H9 (cell line): ENCODE data around the gene SRD5A2. TPM values are rescaled to one million over a fixed set of nuclear protein-coding genes. Genes with fewer than 3 reads are reported as not detected.

Experiments
- DNase-seq: peaks from one replicate; pipeline ENCODE4 v3.0.0-alpha.2; 2017
- H2AFZ ChIP-seq: one replicate; pipeline ENCODE4 v1.6.1; 2013; ENCODE audit warnings: mild to moderate bottlenecking, low read length, control low read depth, moderate library complexity
- H2AK5ac ChIP-seq: 2 replicates; pipeline ENCODE4 v1.6.1; 2013; ENCODE audit warnings: low read length, control low read depth, mixed read lengths; ENCODE audit not compliant: insufficient read length
- H2BK120ac ChIP-seq: one replicate; pipeline ENCODE4 v1.6.1; 2013; ENCODE audit warnings: low read depth, mild to moderate bottlenecking, low read length, control low read depth, inconsistent platforms; ENCODE audit not compliant: poor library complexity, severe bottlenecking
- H2BK12ac ChIP-seq: 2 replicates; pipeline ENCODE4 v1.6.1; 2013; ENCODE audit warnings: low read length, control low read depth, mixed read lengths, low read depth; ENCODE audit not compliant: insufficient read length
- H2BK15ac ChIP-seq: 2 replicates; pipeline ENCODE4 v1.6.1; 2013; ENCODE audit warnings: low read depth, low read length, control low read depth
- H2BK20ac ChIP-seq: one replicate; pipeline ENCODE4 v1.6.1; 2013; ENCODE audit warnings: low read depth, mild to moderate bottlenecking, low read length, control low read depth, inconsistent platforms; ENCODE audit not compliant: poor library complexity, severe bottlenecking
- H2BK5ac ChIP-seq: 2 replicates; pipeline ENCODE4 v1.6.1; 2013; ENCODE audit warnings: low read length, control low read depth, mixed read lengths; ENCODE audit not compliant: insufficient read length
- H3K14ac ChIP-seq: 2 replicates; pipeline ENCODE4 v1.6.1; 2013; ENCODE audit warnings: low read length, control low read depth; ENCODE audit not compliant: insufficient read depth
- H3K18ac ChIP-seq: 2 replicates; pipeline ENCODE4 v1.6.1; 2013; ENCODE audit warnings: low read depth, mild to moderate bottlenecking, mixed read lengths, low read length, control low read depth; ENCODE audit not compliant: insufficient read length
- H3K23ac ChIP-seq: 2 replicates; pipeline ENCODE4 v1.6.1; 2013; ENCODE audit warnings: low read length, control low read depth, mixed read lengths, low read depth; ENCODE audit not compliant: insufficient read length
- H3K23me2 ChIP-seq: 2 replicates; pipeline ENCODE4 v1.6.1; 2013; ENCODE audit warnings: low read depth, mild to moderate bottlenecking, mixed read lengths, low read length, control low read depth; ENCODE audit not compliant: insufficient read length, poor library complexity, severe bottlenecking
- H3K27ac ChIP-seq: 2 replicates; pipeline ENCODE4 v1.5.1; 2013; ENCODE audit warnings: low read length, control low read depth, mixed read lengths, low read depth; ENCODE audit not compliant: insufficient read length
- H3K27me3 ChIP-seq: 2 replicates; pipeline ENCODE4 v1.6.1; 2013; ENCODE audit warnings: low read length, control low read depth, inconsistent platforms; ENCODE audit not compliant: insufficient read depth
- H3K4ac ChIP-seq: 2 replicates; pipeline ENCODE4 v1.6.1; 2013; ENCODE audit warnings: low read depth, mild to moderate bottlenecking, control low read depth, inconsistent platforms, low read length, moderate library complexity
- H3K4me1 ChIP-seq: 2 replicates; pipeline ENCODE4 v1.6.1; 2013; ENCODE audit warnings: low read length, control low read depth, inconsistent platforms; ENCODE audit not compliant: insufficient read depth
- H3K4me2 ChIP-seq: 2 replicates; pipeline ENCODE4 v1.6.1; 2013; ENCODE audit warnings: low read length, control low read depth, mixed read lengths; ENCODE audit not compliant: insufficient read length, insufficient read depth
- H3K56ac ChIP-seq: 2 replicates; pipeline ENCODE4 v1.6.1; 2013; ENCODE audit warnings: low read depth, mild to moderate bottlenecking, mixed read lengths, low read length, control low read depth; ENCODE audit not compliant: insufficient read length
- H3K79me1 ChIP-seq: 2 replicates; pipeline ENCODE4 v1.6.1; 2013; ENCODE audit warnings: low read depth, mild to moderate bottlenecking, moderate library complexity, low read length, control low read depth, inconsistent platforms; ENCODE audit not compliant: insufficient read depth, poor library complexity, severe bottlenecking
- H3K79me2 ChIP-seq: 2 replicates; pipeline ENCODE4 v1.6.1; 2013; ENCODE audit warnings: low read length, control low read depth, inconsistent platforms; ENCODE audit not compliant: insufficient read depth
- H3K9ac ChIP-seq: 2 replicates; pipeline ENCODE4 v1.6.1; 2013; ENCODE audit warnings: low read length, control low read depth, mixed read lengths; ENCODE audit not compliant: insufficient read length; ENCODE audit errors: extremely low read depth
- H3K9me3 ChIP-seq: one replicate; pipeline ENCODE4 v1.6.1; 2013; ENCODE audit warnings: low read depth, low read length, inconsistent platforms; ENCODE audit not compliant: control insufficient read depth
- H3T11ph ChIP-seq: one replicate; pipeline ENCODE4 v1.6.1; 2013; ENCODE audit warnings: mild to moderate bottlenecking, low read length, control low read depth, inconsistent platforms
- H4K20me1 ChIP-seq: one replicate; pipeline ENCODE4 v1.6.1; 2013; ENCODE audit not compliant: control insufficient read depth, insufficient read length, insufficient read depth
- H4K5ac ChIP-seq: 2 replicates; pipeline ENCODE4 v1.6.1; 2013; ENCODE audit warnings: low read depth, mild to moderate bottlenecking, mixed read lengths, low read length, control low read depth; ENCODE audit not compliant: insufficient read length
- H4K8ac ChIP-seq: replicated peaks from 2 replicates; pipeline ENCODE4 v1.6.1; 2013; ENCODE audit warnings: low read length, control low read depth, mixed read lengths, low read depth; ENCODE audit not compliant: insufficient read length
- H4K91ac ChIP-seq: 2 replicates; pipeline ENCODE4 v1.6.1; 2013; ENCODE audit warnings: low read depth, mild to moderate bottlenecking, moderate library complexity, mixed read lengths, low read length, control low read depth; ENCODE audit not compliant: insufficient read length
- H3K27ac Mint-ChIP-seq, 3 experiments: 2 replicates in 2 of 3; 3 replicates in 1 of 3; pipeline ENCODE4 v1.8.0; 2020 to 2021; ENCODE audit warnings: mixed read lengths in 3 of 3, mild to moderate bottlenecking in 1 of 3, moderate library complexity in 1 of 3
- H3K27me3 Mint-ChIP-seq: 2 replicates; pipeline ENCODE4 v1.8.0; 2021; ENCODE audit warnings: low read depth, mild to moderate bottlenecking, moderate library complexity, mixed read lengths
- H3K36me3 Mint-ChIP-seq, 3 experiments: 2 replicates in 2 of 3; 3 replicates in 1 of 3; pipeline ENCODE4 v1.8.0; 2020 to 2021; ENCODE audit warnings: low read depth in 3 of 3, mixed read lengths in 3 of 3; ENCODE audit not compliant: insufficient read depth in 1 of 3
- H3K4me1 Mint-ChIP-seq, 2 experiments: 2 replicates each; pipeline ENCODE4 v1.8.0; 2020; ENCODE audit warnings: mixed read lengths in 2 of 2
- H3K4me3 Mint-ChIP-seq, 2 experiments: 2 replicates in 1 of 2; 3 replicates in 1 of 2; pipeline ENCODE4 v1.8.0; 2020 to 2021; ENCODE audit warnings: mild to moderate bottlenecking in 2 of 2, mixed read lengths in 2 of 2, moderate library complexity in 1 of 2
- H3K9me3 Mint-ChIP-seq, 2 experiments: 2 replicates in 1 of 2; 3 replicates in 1 of 2; pipeline ENCODE4 v1.8.0; 2020; ENCODE audit warnings: mild to moderate bottlenecking in 2 of 2, mixed read lengths in 2 of 2, moderate library complexity in 1 of 2
- CTCF ChIP-seq: fragments of 200-600 bp; sonication (generic); conservative IDR thresholded peaks from 3 replicates; pipeline ENCODE4 v1.8.0; 2021; ENCODE audit warnings: antibody characterized with exemption, mild to moderate bottlenecking
- total RNA-seq: library from RNA; stranded (reverse); gene quantifications from 2 replicates; pipeline ENCODE4 v1.2.1, GENCODE V29; 2021

The SRD5A2 gene
- total RNA-seq, 1 experiment from 2014 or later = not detected

DNA sequence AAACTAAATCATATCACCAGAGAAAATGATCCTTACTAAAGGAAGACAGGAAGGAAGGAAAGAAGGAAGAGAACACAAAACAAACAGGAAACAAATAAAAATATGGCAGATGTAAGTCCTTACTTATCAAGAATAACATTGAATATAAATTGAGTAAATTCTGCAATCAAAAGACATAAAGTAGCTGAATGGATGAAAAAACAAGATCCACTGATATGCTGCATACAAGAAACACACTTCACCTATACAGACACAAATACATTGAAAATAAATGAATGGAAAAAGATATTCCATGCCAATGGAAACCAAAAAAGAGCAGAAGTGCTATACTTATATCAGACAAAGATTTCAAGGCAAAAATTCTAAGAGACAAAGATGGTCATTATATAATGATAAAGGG lies 18.0 kb upstream of the SRD5A2 start:
- no peak overlapping the region for H2AFZ ChIP-seq
- H3K4me3 Mint-ChIP-seq = no peak overlapping the region
- no peak overlapping the region for H2BK20ac ChIP-seq
- H2AK5ac ChIP-seq = no peak overlapping the region
- no peak overlapping the region for H4K8ac ChIP-seq
- H3K23me2 ChIP-seq = no peaks in the 10 kb centered on the region
- H3K4me1 Mint-ChIP-seq = no peaks in the 10 kb centered on the region
- H3K9me3 Mint-ChIP-seq = peaks cover 38 to 75% of the 10 kb centered on the region in 2 experiments
- H3K27me3 Mint-ChIP-seq = peaks cover 2% of the 10 kb centered on the region; the same call in 1 of the 2 replicates
- no peak overlapping the region for H2BK5ac ChIP-seq
- H2BK12ac ChIP-seq = no peak overlapping the region
- no peaks in the 10 kb centered on the region for H3K36me3 Mint-ChIP-seq
- TF ChIP-seq CTCF = no peak
- H3K4me2 ChIP-seq = no peak overlapping the region
- H3K18ac ChIP-seq = no peak overlapping the region
- H4K91ac ChIP-seq = no peak overlapping the region
- no peak overlapping the region for H3K23ac ChIP-seq
- H3K56ac ChIP-seq = no peak overlapping the region
- H3K4me1 ChIP-seq = no peaks in the 10 kb centered on the region
- H2BK120ac ChIP-seq = no peak overlapping the region
- no peak overlapping the region for H3K27ac ChIP-seq
- H3T11ph ChIP-seq = no peak overlapping the region
- no peaks in the 10 kb centered on the region for H3K79me1 ChIP-seq
- H3K27ac Mint-ChIP-seq = no peak overlapping the region
- no peak overlapping the region for H3K14ac ChIP-seq
- H4K5ac ChIP-seq = no peak overlapping the region
- no peak overlapping the region for H2BK15ac ChIP-seq
- no peaks in the 10 kb centered on the region for H3K79me2 ChIP-seq
- no peak overlapping the region for H3K4ac ChIP-seq
- no peaks in the 10 kb centered on the region for H3K27me3 ChIP-seq
- H3K9ac ChIP-seq = no peak overlapping the region
- no peaks in the 10 kb centered on the region for H4K20me1 ChIP-seq
- no peak for DNase-seq
- no peaks in the 10 kb centered on the region for H3K9me3 ChIP-seq
